ENCODE results near the gene BICRA.
"Not testable (repeated sequence)": the region's sequence is repeated elsewhere in the genome, so short reads cannot be mapped to it uniquely, and the experiment has no call there.

The BICRA gene

DNA sequence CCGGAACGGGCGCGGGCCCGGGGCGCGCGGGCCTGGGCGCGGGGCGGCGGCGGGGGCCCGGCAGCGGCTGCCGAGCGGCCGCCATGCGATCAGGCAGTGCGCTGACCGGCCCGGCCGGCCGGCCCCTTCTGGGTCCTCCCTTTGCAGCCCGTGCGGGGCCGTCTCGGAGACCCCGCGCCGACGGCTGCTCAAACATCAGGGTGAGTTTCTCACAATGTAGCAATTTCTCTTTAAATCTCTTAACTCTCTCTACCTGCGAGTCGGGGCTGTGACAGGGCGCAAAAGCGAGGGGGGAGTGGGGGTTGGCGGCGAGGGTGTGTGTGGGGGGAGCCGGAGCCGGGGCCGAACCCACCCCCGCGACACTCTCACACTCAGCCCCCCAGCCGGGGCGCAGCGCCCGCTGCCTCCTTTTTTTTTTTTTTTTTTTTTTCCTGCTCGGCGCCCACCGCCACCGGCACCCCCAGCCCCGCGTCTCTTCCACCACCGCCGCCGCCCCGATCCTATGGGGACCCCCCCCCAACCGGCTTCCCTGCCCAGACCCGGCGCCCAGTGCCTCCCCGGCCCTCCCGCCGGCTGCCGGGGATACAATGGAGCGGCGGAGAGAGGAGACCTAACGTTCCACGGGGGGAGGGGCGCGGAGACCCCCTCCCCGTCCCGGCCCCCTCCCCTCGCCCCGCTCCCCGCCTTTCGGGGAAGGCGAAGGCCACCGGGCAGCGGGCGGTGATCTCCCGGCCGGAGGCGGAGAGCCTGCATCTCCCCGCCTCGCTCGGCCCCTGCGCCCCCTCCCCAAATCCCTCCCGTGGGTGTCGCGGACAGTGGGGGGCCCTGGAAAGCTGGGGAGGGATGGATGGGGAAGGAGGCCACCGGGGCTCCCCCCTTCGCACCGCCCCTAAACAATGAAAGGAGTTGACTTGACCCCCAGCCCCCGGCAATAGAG lies at the start of gene BICRA:
BICRA (plus strand) TSS at position 166 of the 937 bp plus-strand sequence. CDS start 64,441 bp downstream, outside the sequence.
- DNase-seq: peak; percentile 22

- DNase-seq: no peak
Measured at GRCh38 chr19:47560999-47561398, 47.9 kb upstream of the BICRA start.

- no peak for DNase-seq
Measured at GRCh38 chr19:47561440-47562057, 47.4 kb upstream of the BICRA start.

- no peak for DNase-seq
Measured at GRCh38 chr19:47564081-47564480, 44.9 kb upstream of the BICRA start.

DNA sequence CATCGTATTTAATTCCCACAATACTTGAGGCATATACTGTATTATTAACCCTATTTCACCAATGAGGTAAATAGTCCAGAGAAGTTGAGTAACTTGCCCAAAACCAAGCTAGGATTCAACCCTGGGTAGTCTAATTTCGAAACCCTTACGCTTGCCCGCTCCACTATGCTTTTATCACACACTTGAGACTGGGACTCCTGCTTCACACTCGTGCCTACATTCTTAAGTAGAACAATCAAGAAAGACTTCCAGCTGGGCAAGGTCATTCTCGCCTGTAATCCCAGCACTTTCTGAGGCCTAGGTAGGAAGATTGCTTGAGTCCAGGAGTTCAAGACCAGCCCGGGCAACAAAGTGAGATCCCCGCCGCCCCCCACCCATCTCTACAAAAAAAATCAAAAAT lies 39.6 kb upstream of the BICRA start:
- no peak for DNase-seq

- no peak for DNase-seq
Measured at GRCh38 chr19:47572635-47573034, 36.3 kb upstream of the BICRA start.

DNA sequence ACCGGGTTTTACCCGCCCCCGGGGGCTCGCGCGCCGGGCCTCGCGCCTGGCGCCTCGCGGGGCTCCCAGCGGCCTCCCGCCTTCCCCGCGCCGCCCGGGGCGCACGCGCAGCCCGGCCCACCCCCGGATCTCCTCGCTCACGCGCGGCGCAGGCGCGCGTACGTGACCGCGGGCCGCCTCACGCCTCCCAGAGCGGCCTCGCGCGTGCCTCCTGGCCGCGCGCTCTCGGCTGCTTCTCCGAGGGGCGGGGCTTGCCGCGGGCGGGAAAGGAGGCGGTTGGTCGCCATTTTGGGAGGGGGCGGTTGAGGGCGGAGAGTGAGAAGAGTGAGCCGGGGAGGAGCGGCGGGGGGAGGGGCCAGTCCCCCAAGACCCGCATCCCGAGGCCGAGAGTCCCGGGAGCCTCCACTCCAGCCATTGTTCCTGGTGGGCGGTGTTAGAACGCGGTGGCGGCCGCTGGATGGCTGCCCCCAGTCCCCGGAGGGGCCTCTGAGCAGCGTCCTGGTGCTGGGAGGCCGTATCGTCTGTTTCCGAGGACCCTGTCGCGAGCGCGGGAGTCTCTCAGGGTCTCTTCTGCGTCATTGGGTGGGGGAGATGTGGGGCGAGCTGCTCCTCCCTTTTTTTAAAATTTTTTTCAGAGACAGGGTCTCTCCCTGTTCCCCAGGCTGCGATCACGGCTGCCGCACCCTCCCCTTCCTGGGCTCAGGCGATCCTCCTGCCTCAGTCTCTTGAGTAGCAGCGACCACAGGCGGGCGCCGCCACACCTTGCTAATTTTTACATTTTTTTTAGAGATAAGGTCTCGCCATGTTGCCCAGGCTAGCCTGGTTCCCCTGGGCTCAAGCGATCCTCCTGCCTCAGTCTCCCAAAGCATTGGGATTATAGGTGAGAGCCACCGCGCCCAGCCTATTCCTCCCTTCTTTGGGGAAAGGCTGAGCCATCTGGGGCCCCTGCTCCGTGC lies 35.6 kb upstream of the BICRA start, which contains the start of gene ZNF541:
ZNF541 (minus strand) TSS at position 78 of the 956 bp plus-strand sequence. CDS start 17,292 bp downstream, outside the sequence.
- no peak for DNase-seq

DNA sequence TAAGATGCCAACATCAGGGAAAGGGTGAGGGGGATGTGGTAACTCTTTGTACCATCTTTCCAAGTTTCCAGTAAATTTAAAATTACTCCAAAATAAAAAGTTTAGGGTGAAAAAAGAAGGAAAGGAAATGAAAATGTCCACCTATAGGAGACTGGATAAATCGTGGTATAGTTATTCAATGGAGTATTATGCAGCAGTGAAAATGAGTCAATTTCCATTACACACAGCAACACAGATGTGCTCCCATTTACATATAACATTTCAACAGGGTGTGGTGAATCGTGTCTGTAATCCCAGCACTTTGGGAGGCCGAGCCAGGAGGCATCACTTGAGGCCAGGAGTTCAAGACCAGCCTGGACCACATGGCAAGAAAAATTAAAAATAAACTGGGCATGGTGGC lies 28.5 kb upstream of the BICRA start:
- DNase-seq: no peak

GRCh38 chr19:47581605-47582319 lies 27.2 kb upstream of the BICRA start:
- no peak for DNase-seq

DNA sequence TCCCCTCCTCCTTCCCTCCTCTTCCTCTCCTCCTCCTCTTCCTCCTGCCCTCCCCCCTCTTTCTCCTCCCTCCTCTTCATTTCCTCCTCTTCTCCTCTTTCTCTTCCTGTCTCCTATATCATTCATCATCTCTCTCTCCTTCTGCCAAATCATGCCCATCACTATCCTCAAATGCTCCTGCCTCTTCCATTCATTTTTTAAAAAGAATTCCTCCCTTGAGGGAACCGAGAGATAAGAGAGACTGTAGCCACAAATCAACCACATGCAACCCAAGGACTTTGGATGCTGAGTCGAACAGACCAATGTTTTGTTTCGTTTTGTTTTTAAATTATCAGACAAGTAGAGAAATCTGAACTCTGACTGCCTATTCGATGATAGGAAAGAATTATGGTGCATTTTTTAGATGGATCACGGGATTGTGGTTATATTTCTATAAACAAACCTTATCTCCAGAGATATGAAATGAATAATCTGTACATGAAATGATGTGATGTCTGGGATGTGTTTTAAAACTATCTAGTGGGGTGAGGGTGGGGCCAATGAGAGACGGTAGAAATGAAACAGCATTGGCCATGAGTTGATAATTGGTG lies 26.5 kb upstream of the BICRA start:
- no peak for DNase-seq

- not testable (repeated sequence) for DNase-seq
Measured at GRCh38 chr19:47583161-47583560, 25.8 kb upstream of the BICRA start.

DNA sequence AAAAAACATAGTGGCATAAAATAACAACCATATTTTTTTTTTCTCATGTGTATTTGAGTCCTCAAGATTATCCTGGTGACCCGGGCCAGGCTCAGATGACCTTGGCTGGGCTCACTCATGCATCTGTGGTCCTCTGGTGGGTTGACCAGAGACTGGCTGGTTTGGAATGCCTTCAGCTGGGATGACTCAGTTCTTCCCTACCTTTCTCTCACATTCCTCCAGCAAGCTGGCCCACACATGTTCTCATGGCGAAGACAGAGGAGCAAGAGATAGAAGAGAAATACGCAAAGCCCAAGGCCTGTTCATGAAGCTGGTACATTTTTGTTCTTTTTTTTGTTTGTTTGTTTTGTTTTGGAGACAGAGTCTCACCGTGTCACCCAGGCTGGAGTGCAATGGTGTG lies 21.6 kb upstream of the BICRA start:
- DNase-seq: no peak

GRCh38 chr19:47589824-47590223 lies 19.1 kb upstream of the BICRA start:
- DNase-seq: no peak

DNA sequence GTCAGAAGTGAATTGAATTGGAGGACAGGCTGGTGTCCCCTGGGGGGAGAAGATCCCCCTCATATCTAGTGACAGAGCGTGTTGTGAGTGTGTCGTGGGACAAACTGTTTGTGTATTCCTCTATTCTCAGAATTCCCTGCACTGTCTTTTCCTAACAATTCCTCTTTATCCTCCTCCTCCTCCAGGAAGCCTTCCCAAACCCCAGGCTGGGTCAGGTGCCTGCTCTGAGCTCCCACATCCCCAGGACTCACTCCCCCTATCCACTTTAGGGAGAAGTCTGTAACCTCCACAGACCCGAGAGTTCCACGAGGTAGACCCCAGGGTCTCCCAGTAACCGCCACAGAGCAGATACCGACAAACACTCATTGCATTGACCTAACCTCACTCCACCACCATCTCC lies 15.1 kb upstream of the BICRA start:
- no peak for DNase-seq

DNA sequence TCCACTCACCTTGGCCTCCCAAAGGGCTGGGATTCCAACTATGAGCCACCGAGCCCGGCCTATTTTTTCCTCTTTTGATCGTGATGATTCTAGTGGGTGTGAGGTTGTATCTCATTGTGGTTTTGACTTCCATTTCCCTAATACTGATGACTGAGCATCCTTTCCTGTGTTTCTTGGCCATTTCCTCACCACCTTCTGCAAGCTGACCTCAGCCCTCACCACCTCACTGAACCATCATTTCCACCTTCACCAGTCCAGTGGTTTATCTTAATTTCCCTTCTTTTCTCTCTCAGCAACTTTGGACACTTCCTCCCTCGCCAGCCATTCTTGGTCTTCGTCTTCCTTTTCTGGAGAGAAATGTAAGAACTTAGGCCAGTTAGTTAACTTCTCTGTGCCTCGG lies 13.0 kb upstream of the BICRA start:
- no peak for DNase-seq

DNA sequence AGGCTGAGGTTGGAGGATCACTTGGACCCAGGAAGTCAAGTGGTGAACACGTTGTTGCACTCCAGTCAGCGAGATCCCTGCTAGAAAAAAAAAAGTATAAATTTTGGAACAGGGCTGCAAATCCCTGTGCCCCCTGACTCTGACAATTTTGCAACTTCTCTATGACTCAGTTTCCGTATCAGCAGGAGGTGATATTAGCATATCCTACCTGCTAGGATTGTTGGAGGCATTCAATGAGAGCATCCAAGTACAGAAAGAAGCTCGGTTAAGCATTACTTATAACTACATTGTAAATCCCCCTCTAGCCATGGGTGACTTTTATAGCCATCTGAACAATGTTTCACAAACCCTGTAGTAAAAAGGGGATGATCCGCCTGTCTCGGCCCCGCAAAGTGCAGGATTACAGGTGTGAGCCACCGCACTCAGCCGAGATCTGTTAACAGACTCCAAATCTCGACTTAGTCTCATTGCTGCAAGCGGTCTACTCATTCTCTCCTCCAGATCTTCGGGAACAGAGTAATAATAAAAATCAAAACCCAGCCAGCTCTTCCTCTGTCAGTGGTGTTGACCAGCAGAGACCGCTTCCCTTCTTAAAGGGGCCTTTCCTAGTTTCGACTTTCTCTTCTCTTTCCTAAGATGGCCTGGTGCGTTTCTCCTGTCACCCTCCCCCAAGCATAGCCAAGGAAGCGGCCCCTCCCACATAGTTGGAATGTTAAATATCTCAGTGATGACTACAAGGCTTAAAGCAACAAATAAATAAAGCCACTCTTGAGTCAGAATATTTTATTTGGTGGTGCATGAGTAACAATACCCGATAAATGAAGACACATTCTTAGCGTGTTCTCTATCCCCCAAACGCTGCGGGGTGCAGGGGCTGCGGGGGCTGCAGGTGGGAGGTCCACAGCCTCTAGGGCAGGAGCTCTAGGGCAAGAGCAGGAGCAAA lies 10.3 kb upstream of the BICRA start:
- DNase-seq: no peak

GRCh38 chr19:47599671-47600245 lies 9.2 kb upstream of the BICRA start:
- DNase-seq: not testable (repeated sequence)

- peak; percentile 80 for DNase-seq
Measured at GRCh38 chr19:47600246-47601179, 8.4 kb upstream of the BICRA start.

All from NCI-H2029 treated with DMSO at 0.1 percent for 48 hours (cell line).